Upper lobe of right lung (tissue), 1 donor: ENCODE results near the gene TMOD4. TPM values are rescaled to one million over a fixed set of nuclear protein-coding genes. Genes with fewer than 3 reads are reported as not detected.
"Not testable (repeated sequence)": the region's sequence is repeated elsewhere in the genome, so short reads cannot be mapped to it uniquely, and the experiment has no call there.

Experiments
- ATAC-seq: fragments of 200-7000 bp; cut with Tn5 transposase; one replicate; pipeline ENCODE4 v1.9.1; 2020; ENCODE audit warnings: mild to moderate bottlenecking, moderate library complexity
- DNase-seq: peaks from one replicate; pipeline ENCODE4 v3.0.0-alpha.2; 2020
- H3K27ac ChIP-seq: fragments of 200-600 bp; one replicate; pipeline ENCODE4 v1.8.0; 2022
- H3K27me3 ChIP-seq: fragments of 200-600 bp; one replicate; pipeline ENCODE4 v1.8.0; 2022; ENCODE audit warnings: mild to moderate bottlenecking
- H3K36me3 ChIP-seq: fragments of 200-600 bp; one replicate; pipeline ENCODE4 v1.8.0; 2022
- H3K4me1 ChIP-seq: fragments of 200-600 bp; one replicate; pipeline ENCODE4 v1.8.0; 2022
- H3K4me3 ChIP-seq: fragments of 200-600 bp; one replicate; pipeline ENCODE4 v1.8.0; 2022; ENCODE audit warnings: mild to moderate bottlenecking
- H3K9me3 ChIP-seq: fragments of 200-600 bp; one replicate; pipeline ENCODE4 v1.8.0; 2022
- intact Hi-C: fragments of 100-400 bp; cut with DNase I; formaldehyde crosslinking; loops from one replicate; pipeline ENCODE4 v1.11.0; 2022
- total RNA-seq: library from RNA; stranded (reverse); fragmentation: NEBNext Ultra II Directional; extraction: Animal tissue kit (Norgen Biotek cat#: 25700); gene quantifications from one replicate; pipeline ENCODE4 v1.2.1, GENCODE V29; 2021
- TF ChIP-seq, protein P1 (sequence below): fragments of 200-600 bp; IDR thresholded peaks from one replicate; pipeline ENCODE4 v1.8.0; 2022; ENCODE audit warnings: antibody characterized with exemption
- donor health status: DM: no; HTN: yes; CAD: no; lungs with severe emphysema.

The TMOD4 gene
- total RNA-seq, 1 donor from 2014 or later, result not detected

- intact Hi-C loops, result no loop called here
- Histone ChIP-seq H3K27ac (no peak overlapping the region), H3K9me3 (no peaks in the 10 kb centered on the region), H3K4me1 (no peaks in the 10 kb centered on the region), H3K27me3 (no peaks in the 10 kb centered on the region), H3K4me3 (no peak overlapping the region), H3K36me3 (peaks cover 40% of the 10 kb centered on the region)
- TF ChIP-seq, protein P1, sequence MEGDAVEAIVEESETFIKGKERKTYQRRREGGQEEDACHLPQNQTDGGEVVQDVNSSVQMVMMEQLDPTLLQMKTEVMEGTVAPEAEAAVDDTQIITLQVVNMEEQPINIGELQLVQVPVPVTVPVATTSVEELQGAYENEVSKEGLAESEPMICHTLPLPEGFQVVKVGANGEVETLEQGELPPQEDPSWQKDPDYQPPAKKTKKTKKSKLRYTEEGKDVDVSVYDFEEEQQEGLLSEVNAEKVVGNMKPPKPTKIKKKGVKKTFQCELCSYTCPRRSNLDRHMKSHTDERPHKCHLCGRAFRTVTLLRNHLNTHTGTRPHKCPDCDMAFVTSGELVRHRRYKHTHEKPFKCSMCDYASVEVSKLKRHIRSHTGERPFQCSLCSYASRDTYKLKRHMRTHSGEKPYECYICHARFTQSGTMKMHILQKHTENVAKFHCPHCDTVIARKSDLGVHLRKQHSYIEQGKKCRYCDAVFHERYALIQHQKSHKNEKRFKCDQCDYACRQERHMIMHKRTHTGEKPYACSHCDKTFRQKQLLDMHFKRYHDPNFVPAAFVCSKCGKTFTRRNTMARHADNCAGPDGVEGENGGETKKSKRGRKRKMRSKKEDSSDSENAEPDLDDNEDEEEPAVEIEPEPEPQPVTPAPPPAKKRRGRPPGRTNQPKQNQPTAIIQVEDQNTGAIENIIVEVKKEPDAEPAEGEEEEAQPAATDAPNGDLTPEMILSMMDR, result no peak
- DNase-seq (no peak), ATAC-seq (no peak)
Measured at GRCh38 chr1:151210830-151211229, 35.0 kb upstream of the TMOD4 start.

DNA sequence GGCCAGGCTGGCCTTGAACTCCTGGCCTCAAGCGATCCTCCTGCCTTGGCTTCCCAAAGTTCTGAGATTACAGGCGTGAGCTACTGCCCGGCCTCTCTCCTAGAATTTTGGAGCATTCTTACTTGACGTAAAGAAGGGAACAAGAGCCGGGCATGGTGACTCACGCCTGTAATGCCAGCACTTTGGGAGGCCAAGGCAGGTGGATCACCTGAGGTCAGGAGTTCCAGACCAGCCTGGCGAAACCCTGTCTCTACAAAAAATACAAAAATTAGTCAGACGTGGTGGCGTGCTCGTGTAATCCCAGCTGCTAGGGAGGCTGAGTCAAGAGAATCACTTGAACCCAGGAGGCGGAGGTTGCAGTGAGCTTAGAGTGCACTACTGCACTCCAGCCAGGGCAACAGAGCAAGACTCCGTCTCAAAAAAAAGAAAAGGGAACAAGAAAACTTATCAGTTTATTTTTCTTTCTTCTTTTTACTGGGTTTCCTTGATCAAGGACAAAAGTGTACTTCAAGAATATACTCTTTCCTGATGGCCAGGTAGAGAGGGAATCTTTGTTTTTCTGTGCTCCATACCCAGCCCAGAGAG, 29.7 kb upstream of the TMOD4 start:
- intact Hi-C loops, H3K27ac ChIP-seq, DNase-seq, H3K27me3 ChIP-seq, ATAC-seq, H3K4me3 ChIP-seq, H3K9me3 ChIP-seq: not testable (repeated sequence)
- H3K4me1 ChIP-seq, result peaks cover 13% of the 10 kb centered on the region
- peaks cover 53% of the 10 kb centered on the region for H3K36me3 ChIP-seq

DNA sequence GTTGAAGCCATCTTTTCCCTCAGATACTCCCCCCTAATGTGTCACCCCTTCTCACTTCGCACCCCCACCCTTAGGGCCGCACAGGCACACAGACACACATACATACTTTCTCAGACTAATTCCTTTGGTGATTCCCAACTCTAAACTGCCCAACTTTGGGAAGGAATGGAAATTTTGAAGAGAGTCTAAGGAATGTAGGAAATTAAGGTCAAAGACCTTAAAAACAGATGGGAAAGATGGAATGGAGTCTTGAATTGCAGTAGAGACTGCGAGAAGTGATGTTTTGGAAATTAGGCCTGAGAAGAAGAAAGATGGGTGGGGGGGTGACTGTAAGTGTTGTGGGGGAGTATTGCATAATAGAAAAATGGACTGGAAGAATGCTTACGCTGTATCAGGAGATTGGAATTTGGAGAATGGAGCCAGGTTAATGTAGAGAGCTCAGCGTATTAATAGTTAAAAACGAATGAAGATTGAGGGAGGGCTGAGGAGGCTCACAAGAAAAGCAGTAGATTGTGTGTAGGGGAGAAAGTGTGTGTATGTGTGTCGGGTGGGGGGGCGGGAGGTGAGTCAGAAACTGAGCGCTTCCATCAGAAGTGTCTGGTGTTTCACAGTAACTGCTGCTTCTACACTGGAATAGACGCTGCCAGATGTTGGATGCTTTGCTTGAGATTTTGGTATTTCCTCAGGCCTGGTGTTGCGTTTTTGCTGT, 24.2 kb upstream of the TMOD4 start:
- peaks cover 23% of the 10 kb centered on the region for H3K4me1 ChIP-seq
- DNase-seq (no peak), ATAC-seq (no peak)
- peak overlapping the region; percentile 82 for H3K4me3 ChIP-seq
- peaks cover 19% of the 10 kb centered on the region for H3K36me3 ChIP-seq
- no peaks in the 10 kb centered on the region for H3K9me3 ChIP-seq
- peak overlapping the region; percentile 85 for H3K27ac ChIP-seq
- TF ChIP-seq, protein P1, result no peak
- H3K27me3 ChIP-seq, result no peaks in the 10 kb centered on the region
- intact Hi-C loops, result no loop called here

DNA sequence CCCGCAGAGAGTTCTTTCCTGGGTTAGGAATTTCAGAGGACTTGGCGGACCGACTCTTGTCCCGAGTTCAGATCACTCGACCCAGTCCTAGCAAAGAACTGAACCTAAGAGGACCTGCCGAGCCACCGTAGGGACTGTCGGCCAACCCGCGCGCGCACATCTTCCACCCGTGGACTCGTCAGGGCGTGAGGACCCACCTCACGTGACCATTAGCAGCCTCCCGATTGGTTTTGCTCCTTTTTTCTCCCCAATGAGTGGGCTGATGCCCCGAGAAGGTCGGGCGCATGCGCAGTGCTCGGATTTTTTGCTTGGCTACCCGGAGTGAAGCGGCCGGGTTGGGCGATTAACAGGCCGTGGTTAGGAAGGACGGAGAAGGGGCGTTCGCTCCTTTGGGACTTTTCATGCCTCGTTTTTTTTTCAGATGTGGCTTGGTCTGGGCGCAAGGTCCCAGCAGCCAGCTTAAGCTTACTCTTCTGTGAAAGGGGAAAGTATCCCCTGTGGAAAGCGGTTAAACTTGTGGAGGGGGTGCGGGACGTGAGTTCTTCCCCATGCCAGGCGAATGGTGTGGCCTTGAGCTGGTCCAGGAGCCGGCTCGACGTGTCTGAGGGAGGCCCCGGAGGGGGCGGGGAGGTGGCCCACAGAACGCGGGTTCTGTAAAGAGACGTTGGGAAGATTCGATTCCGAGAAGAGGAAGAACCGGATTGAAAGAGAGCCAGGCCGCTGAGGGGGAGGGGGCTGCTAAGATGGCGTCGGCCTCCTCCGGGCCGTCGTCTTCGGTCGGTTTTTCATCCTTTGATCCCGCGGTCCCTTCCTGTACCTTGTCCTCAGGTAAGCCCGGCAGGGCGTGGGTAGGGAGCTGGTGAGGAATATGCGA, 22.7 kb upstream of the TMOD4 start, which contains the start of gene PIP5K1A:
PIP5K1A (plus strand) TSS at position 299 of the 874 bp plus-strand sequence; CDS start at position 744, 445 bp downstream.
- ATAC-seq, result peak; percentile 96
- intact Hi-C loops, result no loop called here
- TF ChIP-seq, protein P1, result no peak
- Histone ChIP-seq H3K9me3 (no peaks in the 10 kb centered on the region), H3K4me1 (peaks cover 23% of the 10 kb centered on the region), H3K27ac (peak within 1 kb of the TSS; percentile 85), H3K36me3 (peaks cover 13% of the 10 kb centered on the region), H3K27me3 (no peaks in the 10 kb centered on the region), H3K4me3 (peak within 1 kb of the TSS; percentile 82)
- peak; percentile 100 for DNase-seq

GRCh38 chr1:151197863-151198253, 22.1 kb upstream of the TMOD4 start:
- Histone ChIP-seq H3K4me1 (peaks cover 23% of the 10 kb centered on the region), H3K36me3 (peaks cover 7% of the 10 kb centered on the region), H3K4me3 (peak overlapping the region; percentile 82), H3K9me3 (no peaks in the 10 kb centered on the region), H3K27ac (peak overlapping the region; percentile 85), H3K27me3 (no peaks in the 10 kb centered on the region)
- intact Hi-C loops, result no loop called here
- no peak for ATAC-seq
- TF ChIP-seq, protein P1, result no peak
- no peak for DNase-seq
